GM23338 (cell line): ENCODE measurements around the gene EMILIN3.

ENCODE experiments used
- CREB1 ChIP-seq: fragments of 250-450 bp; sonication (Bioruptor Pico); IDR thresholded peaks from 2 replicates; pipeline ENCODE4 v1.5.0; 2020; ENCODE audit warnings: low read depth, mild to moderate bottlenecking, moderate library complexity
- CTCF ChIP-seq, 2 experiments: fragments of 200-600 bp in 1 of 2; sonication (generic) in 1 of 2; conservative IDR thresholded peaks; 2 replicates each; pipeline versions ENCODE4 v1.5.1 to v1.6.1; 2016 to 2017; ENCODE audit warnings: antibody characterized with exemption in 2 of 2, low read depth in 2 of 2, mild to moderate bottlenecking in 2 of 2, moderate library complexity in 1 of 2
- EZH2 ChIP-seq: fragments of 200-600 bp; sonication (generic); IDR thresholded peaks from one replicate; pipeline ENCODE4 v1.8.0; 2017; ENCODE audit warnings: antibody characterized with exemption, mild to moderate bottlenecking, low read depth; ENCODE audit not compliant: unreplicated experiment
- POLR2AphosphoS5 ChIP-seq: IDR thresholded peaks from 2 replicates; pipeline ENCODE4 v1.6.1; 2016; ENCODE audit warnings: antibody characterized with exemption, low read depth
- TF ChIP-seq, protein P1 (sequence below): IDR thresholded peaks from 2 replicates; pipeline ENCODE4 v1.6.1; 2016; ENCODE audit warnings: antibody characterized with exemption

- TF ChIP-seq CTCF (conservative IDR thresholded peaks at IDR 0.05; ENCODE audit: low read depth in 2 of 2) (no peak), EZH2 (no peak), POLR2AphosphoS5 (no peak), CREB1 (no peak)
- TF ChIP-seq, protein P1, sequence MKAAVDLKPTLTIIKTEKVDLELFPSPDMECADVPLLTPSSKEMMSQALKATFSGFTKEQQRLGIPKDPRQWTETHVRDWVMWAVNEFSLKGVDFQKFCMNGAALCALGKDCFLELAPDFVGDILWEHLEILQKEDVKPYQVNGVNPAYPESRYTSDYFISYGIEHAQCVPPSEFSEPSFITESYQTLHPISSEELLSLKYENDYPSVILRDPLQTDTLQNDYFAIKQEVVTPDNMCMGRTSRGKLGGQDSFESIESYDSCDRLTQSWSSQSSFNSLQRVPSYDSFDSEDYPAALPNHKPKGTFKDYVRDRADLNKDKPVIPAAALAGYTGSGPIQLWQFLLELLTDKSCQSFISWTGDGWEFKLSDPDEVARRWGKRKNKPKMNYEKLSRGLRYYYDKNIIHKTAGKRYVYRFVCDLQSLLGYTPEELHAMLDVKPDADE, result no peak
These were observed 17.4 kb downstream of the EMILIN3 start for GRCh38 chr20:41349266-41349665.
